Omental fat pad (tissue), 4 donors: ENCODE data around the gene SLC2A11. TPM values are rescaled to one million over a fixed set of nuclear protein-coding genes. Genes with fewer than 3 reads are reported as not detected.
"Not testable (repeated sequence)": the region's sequence is repeated elsewhere in the genome, so short reads cannot be mapped to it uniquely, and the experiment has no call there.

ENCODE experiments used
- ATAC-seq: fragments of 150-250 bp; one replicate; pipeline ENCODE4 v1.9.1; 2016; ENCODE audit warnings: mild to moderate bottlenecking, moderate library complexity; ENCODE audit not compliant: low FRiP score
- DNase-seq: peaks from one replicate; pipeline ENCODE4 v3.0.0-alpha.2; 2019; ENCODE audit warnings: low spot score
- CTCF ChIP-seq, 3 donors: fragments of 450-650 bp; IDR thresholded peaks; one replicate each; pipeline ENCODE4 v1.5.1; 2016 to 2017; ENCODE audit warnings: antibody characterized with exemption in 3 of 3, mild to moderate bottlenecking in 3 of 3, moderate library complexity in 2 of 3
- total RNA-seq, 4 donors: library from RNA; depleted of rRNA; stranded (reverse); fragments of >200 nt; gene quantifications; one replicate each; pipeline ENCODE4 v1.1.0, GENCODE V29; 2016

Gene SLC2A11
- total RNA-seq, 4 donors from 2014 or later = 3.1 to 9.2 (median 7.5) TPM

- no peak for ATAC-seq
- DNase-seq = no peak
- TF ChIP-seq CTCF (IDR thresholded peaks at IDR 0.05) = no peak
These were observed 4.4 kb downstream of the SLC2A11 start for GRCh38 chr22:23862103-23862502.

DNA sequence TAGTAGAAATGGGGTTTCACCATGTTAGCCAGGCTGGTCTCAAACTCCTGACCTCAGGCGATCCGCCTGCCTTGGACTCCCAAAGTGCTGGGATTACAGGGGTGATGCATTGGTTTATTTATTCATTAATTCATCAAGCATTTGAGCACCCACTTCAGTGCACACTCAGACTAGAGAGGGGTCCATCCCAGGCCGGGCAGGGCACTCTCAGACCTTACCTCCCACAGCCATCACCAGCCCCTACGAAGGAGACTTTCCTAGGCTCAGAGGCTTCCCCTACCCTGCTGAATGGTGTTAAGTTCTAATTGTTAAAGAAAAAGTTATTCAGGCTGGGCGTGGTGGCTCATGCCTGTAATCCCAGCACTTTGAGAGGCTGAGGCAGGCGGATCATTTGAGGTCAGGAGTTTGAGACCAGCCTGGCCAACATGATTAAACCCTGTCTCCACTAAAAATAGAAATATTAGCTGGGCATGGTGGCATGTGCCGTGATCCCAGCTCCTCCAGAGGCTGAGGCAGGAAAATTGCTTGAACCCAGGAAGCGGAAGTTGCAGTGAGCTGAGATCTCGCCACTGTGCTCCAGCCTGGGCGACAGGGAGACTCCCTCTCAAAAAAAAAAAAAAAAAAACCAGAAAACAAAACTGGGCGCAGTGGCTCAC lies 7.0 kb downstream of the SLC2A11 start:
- ATAC-seq, DNase-seq: not testable (repeated sequence)

GRCh38 chr22:23868580-23868979 lies 10.9 kb downstream of the SLC2A11 start:
- DNase-seq (no peak), ATAC-seq (no peak)
- TF ChIP-seq CTCF (IDR thresholded peaks at IDR 0.05) = no peak

GRCh38 chr22:23874871-23875270 lies 17.2 kb downstream of the SLC2A11 start:
- DNase-seq = no peak
- no peak for TF ChIP-seq CTCF (IDR thresholded peaks at IDR 0.05)
- ATAC-seq = no peak

DNA sequence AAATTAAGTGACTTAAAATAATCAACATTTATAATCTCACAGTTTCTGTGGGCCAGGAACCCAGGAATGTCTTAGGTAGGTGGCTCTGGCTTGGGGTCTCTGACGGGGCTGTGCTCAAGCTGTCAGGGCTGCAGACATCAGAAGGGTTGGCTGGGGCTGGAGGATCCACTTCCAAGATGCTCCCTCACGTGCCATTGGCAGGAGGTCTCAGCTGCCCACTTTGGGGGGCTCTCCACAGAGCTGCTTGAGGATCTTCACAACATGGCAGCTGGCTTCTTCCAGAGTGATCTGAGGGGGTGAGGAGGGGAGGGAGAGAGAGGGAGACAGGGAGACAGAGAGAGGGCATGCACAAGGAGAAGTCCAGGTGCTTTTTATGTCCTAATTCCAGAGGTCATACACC lies 18.1 kb downstream of the SLC2A11 start:
- no peak for TF ChIP-seq CTCF (IDR thresholded peaks at IDR 0.05)
- DNase-seq (no peak), ATAC-seq (no peak)

GRCh38 chr22:23877566-23877965 lies 19.9 kb downstream of the SLC2A11 start:
- DNase-seq = no peak
- ATAC-seq = no peak
- no peak for TF ChIP-seq CTCF (IDR thresholded peaks at IDR 0.05)

DNA sequence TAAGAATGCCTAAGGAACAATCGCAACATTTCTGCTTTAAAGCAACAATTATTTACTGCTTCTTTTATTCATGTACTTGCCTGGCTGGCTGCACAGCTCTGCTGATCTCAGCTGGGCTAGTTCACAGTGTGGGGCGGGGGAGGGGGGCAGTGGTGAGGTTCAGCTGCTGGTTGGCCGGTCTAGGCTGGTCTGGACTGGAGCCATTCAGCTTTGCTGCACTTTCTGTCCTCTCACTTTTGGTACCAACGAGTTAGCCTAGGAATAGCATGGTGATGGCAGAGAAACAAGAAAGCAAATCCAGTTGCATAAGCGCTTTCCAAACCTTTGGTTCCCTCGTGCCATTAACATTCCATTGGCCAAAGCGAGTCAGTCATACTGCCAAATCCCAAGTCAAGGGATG lies 20.5 kb downstream of the SLC2A11 start:
- DNase-seq (no peak), ATAC-seq (no peak)
- no peak for TF ChIP-seq CTCF (IDR thresholded peaks at IDR 0.05)
